HL-60 (cell line): ENCODE measurements around the gene SLC49A3.

Experiments used
- DNase-seq, 2 experiments: peaks; one replicate each; pipeline ENCODE4 v3.0.0-alpha.2; 2010 to 2020; ENCODE audit warnings: low read depth in 1 of 2, low spot score in 1 of 2
- H3K27ac ChIP-seq: fragments of 250-450 bp; sonication (Bioruptor Pico); replicated peaks from 2 replicates; pipeline ENCODE4 v1.5.1; 2020; ENCODE audit warnings: mild to moderate bottlenecking, moderate library complexity
- H3K27me3 ChIP-seq: fragments of 250-450 bp; sonication (Bioruptor Pico); 2 replicates; pipeline ENCODE4 v1.5.1; 2021; ENCODE audit warnings: mild to moderate bottlenecking, moderate library complexity; ENCODE audit not compliant: insufficient read depth, poor library complexity, severe bottlenecking
- H3K4me3 ChIP-seq: replicated peaks from 2 replicates; pipeline ENCODE4 v1.5.1; 2011; ENCODE audit warnings: mild to moderate bottlenecking, control low read depth, low read length; ENCODE audit not compliant: insufficient read depth
- GABPA ChIP-seq: IDR thresholded peaks from 2 replicates; pipeline ENCODE4 v1.6.1; 2012; ENCODE audit warnings: low read depth
- POLR2AphosphoS5 ChIP-seq: IDR thresholded peaks from 2 replicates; pipeline ENCODE4 v1.6.1; 2012; ENCODE audit warnings: low read depth
- SPI1 ChIP-seq: IDR thresholded peaks from 2 replicates; pipeline ENCODE4 v1.6.1; 2012; ENCODE audit warnings: low read depth, mild to moderate bottlenecking, borderline replicate concordance
- TF ChIP-seq, protein P1 (sequence below): IDR thresholded peaks from 2 replicates; pipeline ENCODE4 v1.6.1; 2012; ENCODE audit warnings: low read depth; ENCODE audit not compliant: insufficient replicate concordance
- TF ChIP-seq, protein P2 (sequence below): IDR thresholded peaks from one replicate; pipeline ENCODE4 v1.5.1; 2011; ENCODE audit warnings: low read length, control low read depth, inconsistent platforms; ENCODE audit not compliant: insufficient read depth

The SLC49A3 gene

GRCh38 chr4:658681-659667 is 30.0 kb downstream of the SLC49A3 start:
- TF ChIP-seq GABPA: no peak
- TF ChIP-seq, protein P1, sequence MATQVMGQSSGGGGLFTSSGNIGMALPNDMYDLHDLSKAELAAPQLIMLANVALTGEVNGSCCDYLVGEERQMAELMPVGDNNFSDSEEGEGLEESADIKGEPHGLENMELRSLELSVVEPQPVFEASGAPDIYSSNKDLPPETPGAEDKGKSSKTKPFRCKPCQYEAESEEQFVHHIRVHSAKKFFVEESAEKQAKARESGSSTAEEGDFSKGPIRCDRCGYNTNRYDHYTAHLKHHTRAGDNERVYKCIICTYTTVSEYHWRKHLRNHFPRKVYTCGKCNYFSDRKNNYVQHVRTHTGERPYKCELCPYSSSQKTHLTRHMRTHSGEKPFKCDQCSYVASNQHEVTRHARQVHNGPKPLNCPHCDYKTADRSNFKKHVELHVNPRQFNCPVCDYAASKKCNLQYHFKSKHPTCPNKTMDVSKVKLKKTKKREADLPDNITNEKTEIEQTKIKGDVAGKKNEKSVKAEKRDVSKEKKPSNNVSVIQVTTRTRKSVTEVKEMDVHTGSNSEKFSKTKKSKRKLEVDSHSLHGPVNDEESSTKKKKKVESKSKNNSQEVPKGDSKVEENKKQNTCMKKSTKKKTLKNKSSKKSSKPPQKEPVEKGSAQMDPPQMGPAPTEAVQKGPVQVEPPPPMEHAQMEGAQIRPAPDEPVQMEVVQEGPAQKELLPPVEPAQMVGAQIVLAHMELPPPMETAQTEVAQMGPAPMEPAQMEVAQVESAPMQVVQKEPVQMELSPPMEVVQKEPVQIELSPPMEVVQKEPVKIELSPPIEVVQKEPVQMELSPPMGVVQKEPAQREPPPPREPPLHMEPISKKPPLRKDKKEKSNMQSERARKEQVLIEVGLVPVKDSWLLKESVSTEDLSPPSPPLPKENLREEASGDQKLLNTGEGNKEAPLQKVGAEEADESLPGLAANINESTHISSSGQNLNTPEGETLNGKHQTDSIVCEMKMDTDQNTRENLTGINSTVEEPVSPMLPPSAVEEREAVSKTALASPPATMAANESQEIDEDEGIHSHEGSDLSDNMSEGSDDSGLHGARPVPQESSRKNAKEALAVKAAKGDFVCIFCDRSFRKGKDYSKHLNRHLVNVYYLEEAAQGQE: no peak
- TF ChIP-seq, protein P2, sequence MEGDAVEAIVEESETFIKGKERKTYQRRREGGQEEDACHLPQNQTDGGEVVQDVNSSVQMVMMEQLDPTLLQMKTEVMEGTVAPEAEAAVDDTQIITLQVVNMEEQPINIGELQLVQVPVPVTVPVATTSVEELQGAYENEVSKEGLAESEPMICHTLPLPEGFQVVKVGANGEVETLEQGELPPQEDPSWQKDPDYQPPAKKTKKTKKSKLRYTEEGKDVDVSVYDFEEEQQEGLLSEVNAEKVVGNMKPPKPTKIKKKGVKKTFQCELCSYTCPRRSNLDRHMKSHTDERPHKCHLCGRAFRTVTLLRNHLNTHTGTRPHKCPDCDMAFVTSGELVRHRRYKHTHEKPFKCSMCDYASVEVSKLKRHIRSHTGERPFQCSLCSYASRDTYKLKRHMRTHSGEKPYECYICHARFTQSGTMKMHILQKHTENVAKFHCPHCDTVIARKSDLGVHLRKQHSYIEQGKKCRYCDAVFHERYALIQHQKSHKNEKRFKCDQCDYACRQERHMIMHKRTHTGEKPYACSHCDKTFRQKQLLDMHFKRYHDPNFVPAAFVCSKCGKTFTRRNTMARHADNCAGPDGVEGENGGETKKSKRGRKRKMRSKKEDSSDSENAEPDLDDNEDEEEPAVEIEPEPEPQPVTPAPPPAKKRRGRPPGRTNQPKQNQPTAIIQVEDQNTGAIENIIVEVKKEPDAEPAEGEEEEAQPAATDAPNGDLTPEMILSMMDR: no peak
- TF ChIP-seq POLR2AphosphoS5: no peak
- TF ChIP-seq SPI1: no peak
- Histone ChIP-seq H3K27ac (no peak overlapping the region), H3K27me3 (peaks cover 6% of the 10 kb centered on the region), H3K4me3 (no peak overlapping the region)
- DNase-seq: no peak

- H3K4me3 ChIP-seq: no peak overlapping the region
- no peak overlapping the region for H3K27ac ChIP-seq
- TF ChIP-seq, protein P2: no peak
- TF ChIP-seq POLR2AphosphoS5: no peak
- TF ChIP-seq, protein P1: no peak
- TF ChIP-seq GABPA: no peak
- DNase-seq: no peak
- H3K27me3 ChIP-seq: peaks cover under 1% of the 10 kb centered on the region
Observed at GRCh38 chr4:657834-658667, 30.9 kb downstream of the SLC49A3 start.

DNA sequence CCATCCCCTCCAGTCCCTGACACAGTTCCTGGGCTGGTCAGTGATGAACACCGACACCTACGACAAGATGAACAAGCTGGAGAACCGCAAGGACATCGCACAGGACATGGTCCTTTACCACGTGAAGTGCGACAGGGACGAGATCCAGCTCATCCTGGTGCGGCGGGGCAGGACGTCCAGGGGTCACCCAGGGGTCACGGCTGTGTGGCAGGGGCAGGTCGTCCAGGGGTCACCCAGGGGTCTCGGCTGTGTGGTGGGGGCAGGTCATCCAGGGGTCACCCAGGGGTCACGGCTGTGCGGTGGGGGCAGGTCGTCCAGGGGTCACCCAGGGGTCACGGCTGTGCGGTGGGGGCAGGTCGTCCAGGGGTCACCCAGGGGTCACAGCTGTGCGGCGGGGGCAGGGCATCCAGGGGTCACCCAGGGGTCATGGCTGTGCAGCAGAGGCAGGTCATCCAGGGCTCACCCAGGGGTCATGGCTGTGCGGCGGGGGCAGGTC is 31.6 kb downstream of the SLC49A3 start:
- TF ChIP-seq SPI1: no peak
- TF ChIP-seq, protein P1: no peak
- no peak for TF ChIP-seq GABPA
- TF ChIP-seq POLR2AphosphoS5: no peak
- TF ChIP-seq, protein P2: no peak
- H3K27me3 ChIP-seq: no peaks in the 10 kb centered on the region
- DNase-seq: no peak
- no peak overlapping the region for H3K4me3 ChIP-seq
- no peak overlapping the region for H3K27ac ChIP-seq
